ENCODE results near the gene ZNF784. TPM values are rescaled to one million over a fixed set of nuclear protein-coding genes. Genes with fewer than 3 reads are reported as not detected.
A peak's percentile ranks its signal among the peaks of the same experiment; 100 is the strongest.
"Not testable (repeated sequence)": the region's sequence is repeated elsewhere in the genome, so short reads cannot be mapped to it uniquely, and the experiment has no call there.

ZNF784 gene
- total RNA-seq, 1 donor from 2014 or later = 12.4 TPM

DNA sequence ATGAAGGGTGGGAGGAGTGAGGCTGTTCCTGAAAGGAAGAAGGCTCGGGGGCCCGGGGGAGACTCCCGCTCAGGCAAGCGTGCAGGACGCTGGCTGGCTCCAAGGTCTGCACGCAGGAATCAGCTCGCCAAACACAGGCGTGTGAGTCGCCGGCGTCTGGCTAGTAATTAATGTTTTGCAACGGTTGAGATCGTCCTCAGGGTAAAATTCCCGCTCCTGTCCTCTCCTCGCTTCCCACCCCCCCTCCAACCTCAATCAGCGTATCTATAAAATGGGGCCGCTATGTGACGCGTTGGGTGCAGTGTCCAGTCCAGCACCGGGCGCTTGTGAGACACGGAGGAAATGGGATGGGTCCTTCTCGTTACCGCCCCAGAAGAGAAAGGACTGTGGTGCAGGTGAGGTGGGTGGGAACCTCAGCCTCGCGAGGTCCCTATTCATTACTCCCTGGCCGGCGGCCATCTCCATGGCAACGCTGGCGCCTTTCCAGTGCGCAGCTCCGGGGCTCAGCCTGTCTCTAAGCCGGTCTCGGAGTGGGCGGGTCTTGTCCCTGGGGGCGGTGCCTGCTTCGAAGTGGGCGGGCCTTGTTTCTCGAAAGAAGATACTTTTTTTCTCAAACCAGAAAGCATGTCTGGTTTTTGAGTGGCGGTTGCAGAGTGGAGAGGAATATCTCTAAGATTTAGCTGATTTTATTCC lies 37.2 kb downstream of the ZNF784 start:
- Mint-ChIP-seq H3K9me3 (no peaks in the 10 kb centered on the region), H3K4me1 (peaks cover 34% of the 10 kb centered on the region), H3K4me3 (peak overlapping the region; percentile 96), H3K27me3 (ENCODE audit: low read depth) (no peaks in the 10 kb centered on the region), H3K36me3 (ENCODE audit: low read depth) (peaks cover 4% of the 10 kb centered on the region), H3K27ac (ENCODE audit: unreplicated experiment) (peak overlapping the region; percentile 97)
- TF ChIP-seq, protein P1, sequence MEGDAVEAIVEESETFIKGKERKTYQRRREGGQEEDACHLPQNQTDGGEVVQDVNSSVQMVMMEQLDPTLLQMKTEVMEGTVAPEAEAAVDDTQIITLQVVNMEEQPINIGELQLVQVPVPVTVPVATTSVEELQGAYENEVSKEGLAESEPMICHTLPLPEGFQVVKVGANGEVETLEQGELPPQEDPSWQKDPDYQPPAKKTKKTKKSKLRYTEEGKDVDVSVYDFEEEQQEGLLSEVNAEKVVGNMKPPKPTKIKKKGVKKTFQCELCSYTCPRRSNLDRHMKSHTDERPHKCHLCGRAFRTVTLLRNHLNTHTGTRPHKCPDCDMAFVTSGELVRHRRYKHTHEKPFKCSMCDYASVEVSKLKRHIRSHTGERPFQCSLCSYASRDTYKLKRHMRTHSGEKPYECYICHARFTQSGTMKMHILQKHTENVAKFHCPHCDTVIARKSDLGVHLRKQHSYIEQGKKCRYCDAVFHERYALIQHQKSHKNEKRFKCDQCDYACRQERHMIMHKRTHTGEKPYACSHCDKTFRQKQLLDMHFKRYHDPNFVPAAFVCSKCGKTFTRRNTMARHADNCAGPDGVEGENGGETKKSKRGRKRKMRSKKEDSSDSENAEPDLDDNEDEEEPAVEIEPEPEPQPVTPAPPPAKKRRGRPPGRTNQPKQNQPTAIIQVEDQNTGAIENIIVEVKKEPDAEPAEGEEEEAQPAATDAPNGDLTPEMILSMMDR (conservative IDR thresholded peaks at IDR 0.05) = no peak
- peak; percentile 96 for DNase-seq (ENCODE audit: low read depth, low spot score)

DNA sequence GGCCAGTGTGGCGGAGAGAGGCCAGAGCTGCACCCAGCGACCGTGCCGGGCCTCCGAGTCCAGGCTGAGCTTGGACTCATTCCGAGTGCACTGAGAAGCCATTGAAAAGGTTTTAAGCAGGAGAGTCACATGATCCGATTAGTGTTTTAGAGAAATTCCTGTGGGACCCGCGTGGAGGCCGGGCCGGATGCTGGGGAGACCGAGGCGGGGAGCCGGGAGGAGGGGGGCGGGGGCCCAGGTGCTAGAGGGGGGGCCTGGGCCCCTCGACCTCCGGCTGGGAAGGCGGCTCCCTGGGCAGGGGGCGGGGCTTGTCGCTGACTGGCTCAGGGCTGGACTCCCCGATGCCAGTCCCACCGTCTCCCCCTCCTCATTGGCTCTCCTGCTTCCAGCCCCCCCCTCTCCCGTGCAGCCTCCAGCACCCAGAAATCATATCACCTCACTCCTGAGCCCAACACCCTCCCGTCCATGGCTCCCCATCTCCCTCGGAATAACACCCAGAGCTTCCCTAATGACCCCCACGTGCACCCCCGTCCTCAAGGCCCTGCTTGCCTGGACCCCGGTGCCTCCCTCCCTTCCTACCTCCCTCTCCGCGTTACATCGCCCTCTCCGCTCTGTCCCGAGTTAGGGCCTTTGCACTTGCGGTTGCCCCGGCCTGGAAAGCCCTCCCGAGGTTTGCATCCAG lies 38.6 kb downstream of the ZNF784 start:
- Mint-ChIP-seq H3K27me3 (ENCODE audit: low read depth) (no peaks in the 10 kb centered on the region), H3K36me3 (ENCODE audit: low read depth) (no peaks in the 10 kb centered on the region), H3K27ac (ENCODE audit: unreplicated experiment) (peak overlapping the region; percentile 85), H3K9me3 (no peaks in the 10 kb centered on the region), H3K4me1 (peaks cover 41% of the 10 kb centered on the region), H3K4me3 (peak overlapping the region; percentile 96)
- DNase-seq (ENCODE audit: low read depth, low spot score) = peak; percentile 73
- TF ChIP-seq, protein P1 (conservative IDR thresholded peaks at IDR 0.05) = no peak

DNA sequence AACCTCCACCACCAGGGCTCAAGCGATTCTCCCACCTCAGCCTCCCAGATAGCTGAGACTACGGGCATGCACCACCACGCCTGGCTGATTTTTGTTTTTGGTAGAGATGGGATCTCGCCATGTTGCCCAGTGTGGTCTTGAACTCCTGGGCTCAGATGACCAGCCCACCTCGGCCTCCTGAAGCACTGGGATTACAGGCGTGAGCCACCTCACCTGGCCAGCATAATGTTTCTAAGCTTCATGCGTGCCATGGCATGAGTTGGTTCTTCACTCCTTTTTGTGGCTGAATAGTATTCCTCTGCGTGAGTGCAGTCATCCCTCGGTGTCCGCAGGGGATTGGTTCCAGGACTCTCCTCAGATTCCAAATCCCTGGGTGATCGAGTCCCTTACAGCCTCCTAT lies 39.5 kb downstream of the ZNF784 start:
- TF ChIP-seq, protein P1 (conservative IDR thresholded peaks at IDR 0.05) = no peak
- peaks cover 43% of the 10 kb centered on the region for H3K4me1 Mint-ChIP-seq
- peak overlapping the region; percentile 96 for H3K4me3 Mint-ChIP-seq
- H3K27ac Mint-ChIP-seq (ENCODE audit: unreplicated experiment) = no peak overlapping the region
- peaks cover 2% of the 10 kb centered on the region for H3K36me3 Mint-ChIP-seq (ENCODE audit: low read depth)
- H3K27me3 Mint-ChIP-seq (ENCODE audit: low read depth) = no peaks in the 10 kb centered on the region
- no peak for DNase-seq (ENCODE audit: low read depth, low spot score)
- H3K9me3 Mint-ChIP-seq = no peaks in the 10 kb centered on the region

DNA sequence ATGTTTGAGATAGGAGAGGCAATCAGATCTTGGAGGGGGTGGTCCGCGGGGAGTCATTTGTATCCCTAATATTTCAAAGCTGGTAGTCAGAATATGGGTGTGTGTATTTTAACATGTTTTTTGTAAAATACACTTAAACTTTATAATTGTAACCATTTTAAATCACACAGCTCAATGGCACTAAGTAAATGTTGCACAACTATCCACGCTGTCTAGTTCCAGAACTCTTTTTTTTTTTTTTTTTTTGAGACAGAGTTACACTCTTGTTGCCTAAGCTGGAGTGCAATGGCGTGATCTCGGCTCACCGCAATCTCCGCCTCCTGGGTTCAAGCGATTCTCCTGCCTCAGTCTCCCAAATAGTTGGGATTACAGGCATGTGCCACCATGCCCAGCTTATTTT lies 40.5 kb downstream of the ZNF784 start:
- H3K9me3 Mint-ChIP-seq; H3K27me3 Mint-ChIP-seq (ENCODE audit: low read depth); DNase-seq (ENCODE audit: low read depth, low spot score); H3K36me3 Mint-ChIP-seq (ENCODE audit: low read depth); H3K27ac Mint-ChIP-seq (ENCODE audit: unreplicated experiment): not testable (repeated sequence)
- Mint-ChIP-seq H3K4me3 (peak overlapping the region; percentile 47), H3K4me1 (peaks cover 46% of the 10 kb centered on the region)

DNA sequence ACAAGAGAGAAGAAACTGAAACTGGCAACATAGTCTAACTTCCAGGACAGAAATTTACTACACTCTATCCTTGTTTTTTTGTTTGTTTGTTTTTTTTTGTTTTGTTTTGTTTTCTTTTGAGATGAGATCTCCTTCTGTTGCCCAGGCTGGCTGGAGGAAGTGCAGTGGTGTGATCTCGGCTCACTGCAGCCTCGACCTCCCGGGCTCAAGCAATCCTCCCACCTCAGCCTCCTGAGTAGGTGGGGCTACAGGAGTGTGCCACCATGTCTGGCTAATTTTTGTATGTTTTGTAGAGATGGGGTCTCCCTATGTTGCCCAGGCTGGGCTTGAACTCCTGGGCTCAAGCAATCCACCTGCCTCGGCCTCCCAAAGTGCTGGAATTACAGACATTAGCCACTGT lies 42.1 kb downstream of the ZNF784 start:
- not testable (repeated sequence) for DNase-seq (ENCODE audit: low read depth, low spot score); H3K36me3 Mint-ChIP-seq (ENCODE audit: low read depth); H3K27me3 Mint-ChIP-seq (ENCODE audit: low read depth); H3K9me3 Mint-ChIP-seq; H3K27ac Mint-ChIP-seq (ENCODE audit: unreplicated experiment)
- H3K4me1 Mint-ChIP-seq = peaks cover 42% of the 10 kb centered on the region
- peak overlapping the region; percentile 93 for H3K4me3 Mint-ChIP-seq

DNA sequence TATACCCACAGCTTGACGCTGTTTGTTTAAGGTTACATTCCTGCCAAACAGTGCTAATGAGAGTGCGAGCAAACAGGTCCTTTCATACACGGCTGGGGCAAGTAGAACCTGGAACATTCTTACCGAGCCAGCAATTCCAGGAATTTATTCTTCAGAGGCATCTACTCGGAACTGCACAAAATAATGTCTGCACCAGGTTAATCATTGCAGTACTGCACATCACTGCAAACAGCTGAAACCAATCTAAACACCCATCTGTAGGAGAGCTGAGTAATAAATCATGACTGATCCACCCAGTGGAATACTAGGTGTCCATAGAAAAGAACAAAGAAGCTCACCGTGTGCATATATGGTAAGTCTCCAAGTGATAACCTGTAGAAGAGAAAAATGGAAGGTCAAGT lies 42.5 kb downstream of the ZNF784 start:
- TF ChIP-seq, protein P1 (conservative IDR thresholded peaks at IDR 0.05) = no peak
- no peak for DNase-seq (ENCODE audit: low read depth, low spot score)
- H3K9me3 Mint-ChIP-seq = no peaks in the 10 kb centered on the region
- H3K27ac Mint-ChIP-seq (ENCODE audit: unreplicated experiment) = no peak overlapping the region
- peaks cover 40% of the 10 kb centered on the region for H3K4me1 Mint-ChIP-seq
- peak overlapping the region; percentile 93 for H3K4me3 Mint-ChIP-seq
- no peaks in the 10 kb centered on the region for H3K27me3 Mint-ChIP-seq (ENCODE audit: low read depth)
- H3K36me3 Mint-ChIP-seq (ENCODE audit: low read depth) = peaks cover 11% of the 10 kb centered on the region
